ENCODE measurements around the gene WLS.
"Not testable (repeated sequence)": the region's sequence is repeated elsewhere in the genome, so short reads cannot be mapped to it uniquely, and the experiment has no call there.

Gene WLS

DNA sequence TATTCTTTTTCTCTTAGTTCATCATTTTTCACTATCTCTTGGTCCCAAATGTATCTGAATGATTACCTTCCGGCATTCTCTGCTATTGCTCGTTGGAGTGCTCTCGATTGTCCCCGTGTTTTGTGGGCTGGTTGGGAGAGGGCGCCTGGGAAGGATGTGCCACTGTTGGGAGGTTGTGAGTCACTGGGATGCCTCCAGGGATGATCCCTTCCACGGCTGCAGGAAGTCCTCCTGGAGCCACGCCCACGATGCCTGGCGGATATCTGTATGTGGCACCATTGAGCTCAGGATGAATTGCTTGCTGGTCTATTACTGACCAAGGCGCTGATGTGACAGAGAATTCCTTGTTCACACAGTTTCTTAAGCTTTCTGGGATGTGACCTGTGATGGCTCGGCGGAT is 70.7 kb downstream of the WLS start:
- DNase-seq = not testable (repeated sequence)

DNA sequence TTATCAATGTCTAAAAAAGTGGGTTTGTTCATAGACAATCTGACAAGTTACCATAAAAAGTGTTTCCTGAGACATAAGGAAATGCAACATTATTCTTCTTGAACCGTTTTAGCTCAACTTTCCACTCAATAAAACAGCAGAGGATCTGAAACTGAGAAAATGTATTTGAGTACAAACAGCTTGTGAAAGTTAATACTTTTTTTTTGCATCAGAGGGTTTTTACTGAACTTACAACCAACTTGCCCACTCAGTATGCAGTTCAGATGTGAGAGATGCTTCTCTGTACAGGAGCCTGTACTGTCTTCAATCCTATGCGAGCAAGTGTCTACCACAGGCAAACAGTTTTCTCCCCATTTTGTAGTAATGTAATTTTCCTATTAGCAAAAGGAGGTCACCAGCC is 71.4 kb downstream of the WLS start:
- DNase-seq = not testable (repeated sequence)

DNA sequence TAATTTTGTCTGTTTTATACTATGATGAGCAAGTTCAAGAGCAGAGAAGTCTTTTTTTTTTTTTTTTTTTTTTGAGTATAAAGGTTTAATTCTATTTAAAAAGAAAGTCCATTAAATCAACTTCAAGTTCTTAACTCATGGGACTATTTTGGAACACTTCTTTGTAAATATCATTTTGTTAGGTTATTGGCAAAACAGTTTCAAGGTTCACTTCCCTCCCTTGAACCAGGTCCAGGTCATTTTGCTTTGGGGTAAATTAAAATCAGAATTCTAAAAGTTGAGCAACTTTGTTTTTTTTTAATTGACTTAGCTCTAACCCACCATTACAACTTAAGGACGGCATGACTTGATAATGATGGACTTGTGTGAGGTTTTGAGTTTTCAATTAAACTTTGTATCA is 72.3 kb downstream of the WLS start:
- DNase-seq = no peak

DNA sequence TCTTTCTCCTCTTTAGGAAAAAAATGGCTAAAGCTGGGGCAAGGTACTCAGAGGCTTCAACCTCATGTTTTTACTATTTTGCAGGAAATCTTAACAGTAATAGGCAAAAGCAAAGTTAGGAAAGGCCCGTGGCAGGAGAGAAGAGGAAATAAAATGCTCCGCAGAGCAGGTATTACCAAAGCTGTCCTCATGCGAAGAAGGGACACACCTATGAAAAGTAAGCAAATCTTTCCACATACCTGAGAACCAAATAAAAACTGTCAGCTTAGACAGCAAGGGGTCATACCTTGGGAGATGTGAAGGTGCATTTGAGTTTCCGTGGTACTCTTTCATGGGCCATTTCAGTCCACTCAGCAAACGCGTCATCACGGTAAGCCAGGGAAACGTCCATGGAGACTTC is 73.5 kb downstream of the WLS start:
- DNase-seq = no peak

DNA sequence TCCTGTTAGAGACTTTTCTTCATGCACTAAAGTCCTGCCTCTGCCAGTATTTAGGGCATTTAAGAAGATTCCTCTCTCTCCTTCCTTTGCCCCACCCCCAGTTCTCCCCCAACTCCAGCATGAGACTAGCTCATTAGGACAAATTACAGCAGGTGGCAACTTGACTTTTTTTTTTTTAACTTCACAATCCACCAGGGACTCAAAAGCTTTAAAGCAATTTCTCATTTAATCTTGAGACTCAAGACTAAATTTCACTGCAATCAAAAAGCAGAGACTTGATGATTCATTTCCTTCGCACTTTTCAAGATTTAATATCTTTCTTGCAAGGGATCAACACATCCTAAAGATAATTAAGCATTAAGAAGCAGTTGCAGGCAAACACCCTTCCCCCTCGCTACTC is 74.9 kb downstream of the WLS start:
- no peak for DNase-seq

DNA sequence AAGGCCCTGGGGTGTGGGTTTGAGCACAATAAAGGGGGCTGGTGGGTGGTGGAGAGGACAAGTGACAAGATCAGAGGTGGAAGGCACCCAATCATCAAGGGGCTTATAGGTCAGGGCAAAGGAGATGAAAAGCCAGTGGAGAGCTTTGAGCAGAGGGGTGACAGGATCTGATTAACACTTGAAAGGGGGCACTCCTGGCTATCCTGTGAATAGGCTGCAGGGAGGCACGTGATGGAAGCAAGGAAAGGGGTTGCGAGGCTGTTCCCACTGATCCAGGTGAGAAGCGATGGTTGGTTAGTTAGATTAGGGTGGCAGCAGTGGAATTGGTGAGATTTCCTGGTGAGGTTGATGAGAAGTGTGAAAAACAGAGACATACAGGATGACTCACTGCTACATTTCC is 80.6 kb downstream of the WLS start:
- no peak for DNase-seq

DNA sequence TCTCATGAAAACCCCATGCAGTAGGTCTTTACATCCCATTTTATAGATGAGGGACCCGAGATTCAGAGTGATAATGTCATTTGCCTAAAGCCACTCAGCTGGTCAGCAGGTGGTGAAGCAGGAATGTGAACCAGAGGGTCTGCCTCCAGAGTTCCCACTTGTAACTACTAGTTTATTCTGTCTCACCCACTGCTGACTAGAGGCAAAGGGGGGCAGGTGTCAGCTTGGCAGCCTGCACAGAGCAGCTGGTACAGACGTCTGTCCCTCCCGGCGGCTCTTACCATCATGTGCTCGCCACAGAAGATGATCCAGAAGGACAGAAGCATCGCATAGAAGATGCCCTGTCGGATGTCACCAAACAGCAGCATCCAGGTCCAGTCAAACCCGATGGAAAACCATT is 82.4 kb downstream of the WLS start:
- no peak for DNase-seq

DNA sequence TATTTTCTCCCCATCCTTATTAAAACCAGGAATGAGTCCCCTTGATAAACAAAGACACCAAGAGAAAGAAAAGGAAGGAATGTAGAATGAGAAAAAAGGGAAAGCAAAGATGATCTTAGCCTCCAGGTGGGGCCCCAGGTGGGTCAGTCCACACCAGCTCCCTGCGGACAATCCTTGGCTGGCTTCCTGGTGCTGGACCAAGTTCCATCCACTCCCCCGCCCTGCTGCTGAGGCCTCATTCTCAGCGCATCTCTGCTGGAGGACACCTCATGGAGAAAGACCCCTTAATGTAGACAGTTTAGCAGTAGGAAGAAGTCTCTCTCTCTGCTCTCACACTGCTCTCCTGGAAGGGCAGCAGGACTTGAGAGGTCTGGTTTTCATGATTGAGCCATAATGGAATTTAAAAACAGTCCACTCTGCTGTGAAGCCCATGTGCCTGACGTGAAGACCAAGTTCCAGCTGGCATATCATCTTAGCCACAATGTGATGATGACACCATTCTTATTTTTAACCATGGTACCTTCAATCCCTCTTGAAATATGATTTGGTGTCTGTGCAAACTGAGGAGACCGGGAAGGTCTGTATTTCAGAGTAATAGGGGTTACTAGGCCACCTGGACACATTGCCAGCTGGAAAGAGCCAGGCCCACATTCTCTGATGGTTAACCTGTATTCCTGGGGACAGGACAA is 83.1 kb downstream of the WLS start:
- DNase-seq = no peak

DNA sequence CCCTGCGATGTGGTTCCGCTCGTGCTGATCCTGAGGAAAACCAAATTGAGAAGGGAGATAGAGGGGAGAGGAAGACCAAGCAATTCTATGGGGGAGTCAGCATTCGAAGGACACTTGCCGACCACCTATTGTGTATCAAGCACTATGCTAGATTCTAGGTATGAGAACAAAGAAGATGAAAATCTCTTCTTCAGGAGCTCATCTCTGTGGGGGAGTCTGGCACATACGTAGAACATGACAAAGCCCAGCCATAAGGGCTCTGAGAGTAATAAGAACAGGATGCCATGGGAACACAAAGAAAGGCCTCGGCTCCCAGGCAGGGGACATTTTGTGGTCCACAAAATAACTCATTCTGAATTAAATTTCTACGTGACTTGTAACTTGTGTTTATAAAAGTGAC is 83.7 kb downstream of the WLS start:
- DNase-seq = no peak

DNA sequence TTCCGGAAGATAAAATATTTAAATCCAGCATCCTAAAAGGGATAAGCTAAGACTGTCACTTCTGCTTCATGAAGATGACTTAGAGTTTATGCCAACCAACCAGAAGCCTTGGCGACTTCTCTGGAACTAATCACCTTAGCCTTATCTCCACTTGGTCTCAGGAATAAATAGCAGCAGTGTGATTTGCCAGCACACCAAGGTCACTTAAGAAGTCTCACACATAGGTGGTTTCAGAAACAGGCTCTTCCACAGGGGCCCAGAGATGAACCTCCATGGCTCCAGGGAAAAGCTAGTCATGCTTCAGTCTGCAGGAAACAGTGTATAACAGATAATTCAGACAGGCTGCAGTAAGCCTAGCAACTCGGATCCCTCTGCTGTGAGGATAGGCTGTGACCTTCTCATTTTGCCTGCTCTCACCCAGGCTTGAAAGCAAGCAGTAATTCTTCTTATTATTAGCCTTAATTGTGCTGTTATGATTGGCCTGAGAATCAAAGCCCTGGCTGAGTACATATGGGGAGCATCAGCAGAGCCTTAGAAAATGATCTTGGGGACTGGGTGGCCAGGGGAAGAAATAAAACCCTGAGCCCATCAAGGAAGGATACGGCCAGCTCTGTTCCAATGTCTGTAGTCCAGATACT is 84.7 kb downstream of the WLS start:
- no peak for DNase-seq

DNA sequence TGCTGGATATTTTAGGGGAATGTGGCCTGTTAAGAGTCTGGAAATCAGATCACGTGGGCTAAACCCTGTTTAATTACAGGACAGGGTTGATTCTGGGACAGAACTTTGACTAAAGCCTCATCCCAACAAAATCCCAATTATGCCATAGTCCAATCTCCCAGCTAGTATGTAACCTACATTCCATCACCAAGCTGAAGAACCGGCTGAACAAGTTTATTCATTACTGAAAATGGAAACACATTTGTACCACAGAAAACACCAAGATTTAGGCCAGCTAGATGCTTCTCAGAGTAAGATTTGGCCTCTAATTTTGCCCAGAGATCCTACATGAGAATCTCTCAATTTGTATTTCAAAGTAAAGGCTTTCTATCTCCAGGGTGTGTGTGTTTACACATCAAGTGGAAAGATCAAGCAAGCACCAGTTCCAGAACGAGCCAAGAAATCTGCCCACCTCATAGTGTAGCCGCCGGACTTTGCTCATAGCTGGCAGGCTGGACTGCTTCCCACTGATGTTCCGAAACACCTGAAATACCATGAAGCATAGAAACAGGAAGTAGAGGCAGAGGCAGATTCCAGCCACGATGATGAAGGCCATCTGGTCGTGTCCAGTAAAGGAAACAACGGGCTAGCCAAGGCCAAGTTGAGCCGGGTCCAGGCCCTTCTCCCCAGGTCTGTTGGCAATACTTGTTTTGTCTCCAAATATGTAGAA is 86.8 kb downstream of the WLS start:
- DNase-seq = no peak

DNA sequence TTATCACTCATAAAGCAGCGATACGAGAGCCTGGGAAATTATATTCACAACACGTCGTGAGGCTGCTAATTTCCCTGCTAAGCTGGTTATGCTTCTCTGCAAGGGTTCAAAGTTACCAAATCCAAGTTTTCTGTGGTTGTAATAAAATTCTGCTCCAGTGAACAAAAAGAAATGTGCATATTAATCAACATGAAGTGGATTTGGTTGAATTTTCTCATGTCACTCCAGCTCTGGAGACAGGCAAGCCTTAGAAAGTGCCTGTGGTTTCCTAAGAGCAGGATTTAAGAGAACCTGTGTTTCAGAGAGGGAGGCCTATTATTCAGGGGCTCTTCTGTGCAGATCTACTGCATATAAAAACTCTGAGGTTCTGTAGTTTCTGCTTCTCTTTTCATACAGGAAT is 87.5 kb downstream of the WLS start:
- DNase-seq = no peak

DNA sequence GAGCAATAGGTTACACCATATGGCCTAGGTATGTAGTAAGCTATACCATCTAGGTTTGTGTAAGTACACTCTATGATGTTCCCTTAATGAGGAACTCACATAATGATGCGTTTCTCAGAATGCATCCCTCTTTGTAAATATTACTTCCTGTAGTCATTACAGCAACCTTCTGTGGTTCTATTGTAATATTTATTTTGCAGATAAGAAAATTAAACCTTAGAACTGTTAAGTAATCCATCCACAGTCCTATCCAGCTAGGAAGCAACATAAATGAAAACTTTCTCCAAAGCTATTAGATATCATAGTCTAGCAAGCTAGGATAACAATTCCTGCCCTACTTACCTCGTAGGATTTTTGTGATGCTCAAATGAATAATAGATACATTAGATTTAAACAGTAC is 88.7 kb downstream of the WLS start:
- no peak for DNase-seq

DNA sequence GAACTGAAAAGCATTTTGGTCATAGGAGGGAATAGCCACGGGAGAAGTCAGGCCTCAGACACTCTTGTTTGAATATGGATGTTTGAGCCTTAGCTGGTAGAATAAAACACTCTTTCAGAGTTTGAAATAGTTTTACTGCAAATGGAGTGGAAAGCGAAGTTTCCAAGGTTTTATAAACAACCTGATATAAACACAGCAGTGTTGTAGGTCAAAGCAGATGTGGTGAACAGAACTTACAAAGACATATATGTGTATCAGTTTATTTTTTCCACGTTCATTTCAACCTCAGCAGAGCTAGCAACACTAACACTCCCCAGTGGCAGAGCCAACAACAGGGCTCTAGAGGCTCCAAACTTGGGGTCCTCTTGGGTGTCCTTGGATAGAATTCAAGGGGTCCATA is 89.9 kb downstream of the WLS start:
- DNase-seq = no peak

DNA sequence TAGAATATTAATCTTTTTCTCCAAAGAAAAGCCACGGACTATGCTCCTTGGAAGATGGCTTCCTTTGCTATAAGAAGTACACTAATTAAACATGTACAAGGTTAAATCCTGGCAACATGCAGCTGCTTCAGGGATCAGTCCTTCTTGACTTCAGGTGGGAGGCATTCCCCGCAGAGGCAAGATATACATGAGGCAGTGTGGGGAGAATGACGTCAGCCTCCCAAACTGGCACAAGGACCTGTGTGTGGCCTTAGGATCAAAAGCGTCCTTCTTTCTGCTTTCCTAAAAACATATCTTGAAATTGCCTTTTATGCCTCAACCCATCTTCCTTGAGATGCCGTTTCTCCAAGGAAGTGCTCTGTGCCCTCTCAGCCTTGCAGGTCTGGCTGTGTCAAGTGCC is 90.3 kb downstream of the WLS start:
- no peak for DNase-seq

DNA sequence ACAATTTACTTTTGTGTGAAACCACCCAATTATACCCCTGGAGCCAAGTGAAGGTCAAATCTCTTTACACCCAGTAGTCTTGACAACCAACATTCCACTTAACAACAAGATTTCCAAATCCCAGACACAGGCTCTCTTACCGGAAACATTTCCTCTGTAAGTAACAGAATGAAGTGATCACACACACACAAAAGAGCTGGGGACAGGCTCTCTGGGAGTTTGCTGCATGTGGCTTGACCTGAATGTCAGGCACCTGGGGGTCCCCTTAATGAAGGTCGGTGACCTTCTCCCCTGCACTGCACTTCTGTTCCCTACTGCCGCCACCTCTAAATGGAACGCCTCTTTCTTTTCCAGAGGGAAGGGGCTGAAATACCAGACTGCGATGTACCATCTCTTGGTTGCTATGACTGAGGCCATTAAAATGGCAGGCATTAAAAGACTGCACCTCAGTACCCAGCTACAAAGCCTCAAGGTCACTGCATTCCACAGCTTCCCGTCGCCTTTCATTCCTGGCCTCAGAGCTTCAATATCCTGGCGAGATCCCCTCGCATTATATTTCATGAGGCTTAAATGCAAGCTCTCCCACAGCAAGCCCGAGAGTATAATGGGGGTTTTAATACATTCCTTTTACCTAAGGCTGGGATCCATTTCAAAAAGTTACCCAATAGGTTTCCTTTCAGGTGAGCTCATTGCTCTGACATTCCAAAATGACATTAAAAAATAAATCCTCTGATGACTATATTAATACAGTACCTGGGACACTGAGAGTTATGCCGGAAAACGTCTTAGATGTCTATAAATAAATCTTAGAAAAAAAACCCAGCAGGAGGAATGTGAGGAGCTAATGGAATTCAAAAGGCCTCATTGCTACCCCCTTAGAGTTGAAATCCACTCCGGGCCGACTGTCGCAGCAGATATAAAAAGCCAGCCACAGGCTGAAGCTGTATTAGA is 91.0 kb downstream of the WLS start:
- no peak for DNase-seq

DNA sequence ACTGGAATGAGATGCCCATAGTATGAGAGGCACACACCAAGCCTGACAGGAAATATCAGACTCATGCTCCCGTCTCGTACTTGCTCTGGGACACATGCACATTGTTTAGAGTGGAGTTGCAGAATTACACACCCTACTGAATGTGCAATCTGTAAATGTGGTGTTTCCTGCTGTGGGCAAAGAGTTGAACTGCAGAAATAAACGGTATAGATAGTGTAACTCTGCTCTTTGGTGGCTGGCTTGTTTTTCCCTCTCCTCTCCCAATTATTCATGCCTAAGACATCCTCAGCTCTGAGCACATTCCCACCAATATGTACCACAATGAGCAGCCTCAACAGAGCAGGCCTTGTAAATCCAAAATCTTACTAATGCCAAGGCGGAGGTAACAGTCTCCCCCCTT is 91.8 kb downstream of the WLS start:
- no peak for DNase-seq

DNA sequence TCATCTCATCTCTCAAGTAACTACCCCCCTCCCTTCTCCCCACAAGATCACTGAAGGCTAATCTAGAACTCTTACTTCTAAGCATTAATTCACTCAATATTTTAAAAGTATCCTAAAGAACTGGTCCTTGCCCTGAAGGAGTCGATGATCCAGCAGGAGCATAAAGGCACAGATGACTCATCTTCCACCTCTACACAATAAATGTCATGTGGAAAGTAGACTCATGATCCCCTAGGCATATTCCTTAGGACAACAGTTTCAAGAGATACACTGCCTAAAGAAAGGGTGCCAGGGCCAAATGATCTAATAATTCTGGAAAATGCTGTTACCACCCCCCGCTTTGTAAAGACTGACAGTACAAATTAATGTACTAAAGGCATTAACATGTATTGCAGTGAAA is 96.1 kb downstream of the WLS start:
- no peak for DNase-seq

DNA sequence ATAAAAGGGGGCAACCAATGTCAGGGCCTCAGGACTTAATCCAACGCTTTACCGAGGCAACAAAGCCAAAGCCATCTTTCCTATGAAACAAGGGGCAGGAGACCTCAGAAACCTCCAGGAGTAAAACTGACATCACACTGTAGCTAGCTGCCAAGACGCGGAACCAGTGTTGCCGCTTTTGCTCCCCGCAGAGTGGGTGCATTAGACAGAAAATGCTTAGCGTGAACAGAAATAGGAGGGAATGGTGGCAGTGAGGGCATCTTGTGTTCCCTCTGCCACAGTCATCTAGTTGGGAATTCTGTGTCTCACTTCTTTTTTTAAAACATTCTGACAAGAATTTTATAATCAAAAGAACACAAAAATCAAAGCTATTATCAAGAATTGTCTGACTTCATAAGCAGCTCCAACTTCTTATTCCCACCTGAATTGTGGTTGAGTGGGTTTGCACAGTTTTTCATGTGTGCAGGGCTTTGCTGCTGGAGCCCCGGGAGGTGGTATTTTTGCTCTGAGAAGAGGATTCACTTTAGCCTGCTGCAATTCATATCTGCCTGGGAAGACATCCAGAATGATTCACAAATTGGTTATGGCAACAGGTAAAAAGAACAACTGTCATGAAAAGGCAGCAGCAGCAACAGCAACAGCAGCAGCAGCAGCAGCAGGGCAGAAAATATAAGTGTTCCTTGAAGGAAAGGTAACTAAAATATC is 99.7 kb downstream of the WLS start:
- no peak for DNase-seq

DNA sequence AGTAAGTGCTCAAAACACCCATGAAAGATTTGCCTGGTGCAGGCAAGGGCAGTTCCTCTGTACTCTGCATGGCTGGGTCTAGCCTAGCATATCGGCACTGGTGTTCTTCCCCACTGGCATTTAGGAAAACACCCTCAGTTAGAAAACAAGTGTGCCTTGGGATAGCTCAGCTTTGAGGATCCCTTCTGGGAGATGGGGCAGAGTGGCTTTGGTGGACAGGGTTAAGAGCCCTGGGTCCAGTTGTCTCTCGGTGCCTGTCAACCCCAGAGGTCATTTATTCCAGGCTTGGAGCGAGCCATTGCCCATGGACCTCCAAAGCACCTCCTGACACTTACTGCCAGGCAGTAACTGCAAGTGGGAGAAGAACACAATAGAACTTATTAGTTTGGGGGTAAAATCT is 101.1 kb downstream of the WLS start:
- no peak for DNase-seq

DNA sequence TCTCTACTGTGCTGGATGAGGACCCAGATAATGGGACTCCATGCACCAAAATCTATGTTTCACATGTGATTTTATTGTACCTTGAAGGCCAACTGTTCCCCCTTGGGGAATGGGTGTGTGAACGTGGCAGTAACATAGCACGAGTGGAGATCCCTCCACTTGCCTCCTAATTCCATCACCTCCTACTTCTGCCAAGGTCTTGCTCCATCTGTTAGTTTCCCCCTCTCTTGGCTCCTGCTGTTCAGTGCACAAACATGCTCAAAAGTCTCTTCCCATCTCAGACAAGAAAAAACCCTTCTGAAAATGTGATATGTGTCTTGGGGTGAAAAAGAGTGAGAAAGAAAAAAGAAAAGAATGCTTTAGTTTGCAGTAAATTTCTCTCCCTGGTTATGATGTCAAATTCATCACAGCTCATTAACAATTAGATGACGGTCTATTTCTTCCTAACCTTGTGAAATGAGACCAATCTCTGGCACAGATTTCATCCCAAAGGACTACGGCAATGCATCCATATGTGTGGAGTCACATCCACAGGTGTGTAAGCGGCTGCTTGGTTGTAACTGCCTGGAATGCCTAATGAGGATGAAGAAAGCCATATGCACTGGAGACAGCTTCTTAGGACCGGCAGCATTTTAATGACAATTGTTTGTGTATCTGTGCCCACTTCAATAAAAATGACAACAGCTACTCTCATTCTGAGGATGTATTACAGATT is 102.6 kb downstream of the WLS start:
- no peak for DNase-seq

DNA sequence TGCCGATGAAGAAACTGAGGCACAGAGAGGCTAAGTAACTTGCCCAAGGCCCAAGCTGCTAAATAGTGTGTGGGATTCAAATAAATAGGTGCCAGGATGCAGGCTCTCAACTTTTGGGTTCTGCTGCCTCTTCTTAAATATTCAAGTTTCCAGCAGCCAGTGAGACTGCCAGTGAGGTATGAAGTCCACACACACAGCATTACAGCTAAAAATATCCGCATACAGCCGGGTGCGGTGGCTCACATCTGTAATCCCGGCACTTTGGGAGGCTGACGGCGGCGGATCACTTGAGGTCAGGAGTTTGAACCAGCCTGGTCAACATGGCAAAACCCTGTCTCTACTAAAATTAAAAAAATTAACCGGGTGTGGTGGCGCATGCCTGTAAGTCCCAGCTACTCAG is 103.5 kb downstream of the WLS start:
- no peak for DNase-seq

All from stimulated activated CD4-positive, alpha-beta T cell treated with anti-CD3 and anti-CD28 coated beads, Interleukin-2, amount 100 ng/mL, for 24 hours (primary cell).